HepG2 (cell line): ENCODE measurements around the gene FITM1. TPM values are rescaled to one million over a fixed set of nuclear protein-coding genes. Genes with fewer than 3 reads are reported as not detected.

Experiments used
- ATM ChIP-seq: fragments of 450-650 bp; IDR thresholded peaks from 2 replicates; pipeline ENCODE4 v1.7.1; 2017; ENCODE audit warnings: mild to moderate bottlenecking, borderline replicate concordance
- E2F5 ChIP-seq: sonication (generic); formaldehyde crosslinking; conservative IDR thresholded peaks from 2 replicates; pipeline ENCODE4 v1.4.0; 2020; ENCODE audit warnings: missing genetic modification reagents
- HCFC1 ChIP-seq: fragments of 150-350 bp; IDR thresholded peaks from 2 replicates; pipeline ENCODE4 v1.6.1; 2014; ENCODE audit warnings: low read depth, low read length
- HNF4G ChIP-seq, 2 experiments: sonication (generic) in 1 of 2; formaldehyde crosslinking in 1 of 2; IDR thresholded peaks; 2 replicates each; pipeline versions ENCODE4 v1.4.0 to v1.6.1; 2011 to 2020; ENCODE audit warnings: borderline replicate concordance in 2 of 2, low read depth in 2 of 2, mild to moderate bottlenecking in 2 of 2, low read length in 1 of 2, missing genetic modification reagents in 1 of 2, moderate library complexity in 1 of 2
- HNRNPLL ChIP-seq: fragments of 200-400 bp; formaldehyde crosslinking; IDR thresholded peaks from 2 replicates; pipeline ENCODE4 v1.6.1; 2017; ENCODE audit warnings: mild to moderate bottlenecking, low read depth, low read length; ENCODE audit not compliant: poor library complexity, severe bottlenecking
- HOXD1 ChIP-seq: sonication (generic); formaldehyde crosslinking; IDR thresholded peaks from 2 replicates; pipeline ENCODE4 v1.5.0; 2020; ENCODE audit warnings: missing genetic modification reagents
- KLF9 ChIP-seq: IDR thresholded peaks from 2 replicates; pipeline ENCODE4 v1.6.1; 2016; ENCODE audit warnings: low read depth
- LBX2 ChIP-seq: sonication (generic); formaldehyde crosslinking; IDR thresholded peaks from 2 replicates; pipeline ENCODE4 v1.5.0; 2020; ENCODE audit warnings: missing genetic modification reagents, mild to moderate bottlenecking, borderline replicate concordance
- MED8 ChIP-seq: sonication (generic); formaldehyde crosslinking; IDR thresholded peaks from 2 replicates; pipeline ENCODE4 v1.8.1; 2023; ENCODE audit warnings: mild to moderate bottlenecking, missing genetic modification reagents; ENCODE audit not compliant: insufficient replicate concordance
- REXO4 ChIP-seq: sonication (generic); formaldehyde crosslinking; IDR thresholded peaks from 2 replicates; pipeline ENCODE4 v1.8.0; 2022; ENCODE audit warnings: missing genetic modification reagents, mild to moderate bottlenecking, borderline replicate concordance
- RNF219 ChIP-seq: sonication (generic); formaldehyde crosslinking; IDR thresholded peaks from 2 replicates; pipeline ENCODE4 v1.5.0; 2020; ENCODE audit warnings: mild to moderate bottlenecking, missing genetic modification reagents
- SOX6 ChIP-seq, 2 experiments: fragments of 450-650 bp in 1 of 2; sonication (generic) in 1 of 2; formaldehyde crosslinking in 1 of 2; IDR thresholded peaks; 2 replicates each; pipeline versions ENCODE4 v1.4.0 to v1.6.1; 2017 to 2020; ENCODE audit warnings: antibody characterized with exemption in 1 of 2, mild to moderate bottlenecking in 1 of 2, missing genetic modification reagents in 1 of 2
- SPEN ChIP-seq: sonication (generic); formaldehyde crosslinking; IDR thresholded peaks from 2 replicates; pipeline ENCODE4 v1.5.1; 2020; ENCODE audit warnings: low read depth, mild to moderate bottlenecking, missing genetic modification reagents
- STAT6 ChIP-seq: sonication (generic); formaldehyde crosslinking; IDR thresholded peaks from 2 replicates; pipeline ENCODE4 v1.4.0; 2020; ENCODE audit warnings: missing genetic modification reagents, mild to moderate bottlenecking, borderline replicate concordance
- ZNF501 ChIP-seq: sonication (generic); formaldehyde crosslinking; IDR thresholded peaks from 2 replicates; pipeline ENCODE4 v1.5.1; 2020; ENCODE audit warnings: mild to moderate bottlenecking, moderate library complexity, missing genetic modification reagents
- ZNF530 ChIP-seq: sonication (generic); formaldehyde crosslinking; IDR thresholded peaks from 2 replicates; pipeline ENCODE4 v1.5.0; 2020; ENCODE audit warnings: low read depth, mild to moderate bottlenecking, missing genetic modification reagents
- ZNF615 ChIP-seq: sonication (generic); formaldehyde crosslinking; IDR thresholded peaks from 2 replicates; pipeline ENCODE4 v1.5.0; 2020; ENCODE audit warnings: mild to moderate bottlenecking, missing genetic modification reagents, borderline replicate concordance
- ZNF713 ChIP-seq: sonication (generic); formaldehyde crosslinking; IDR thresholded peaks from 2 replicates; pipeline ENCODE4 v1.4.0; 2020; ENCODE audit warnings: mild to moderate bottlenecking, missing genetic modification reagents
- ZNF788 ChIP-seq: sonication (generic); formaldehyde crosslinking; IDR thresholded peaks from 2 replicates; pipeline ENCODE4 v1.5.0; 2020; ENCODE audit warnings: mild to moderate bottlenecking, missing genetic modification reagents, borderline replicate concordance
- ZNF790 ChIP-seq: sonication (generic); formaldehyde crosslinking; IDR thresholded peaks from 2 replicates; pipeline ENCODE4 v1.8.0; 2022; ENCODE audit warnings: missing genetic modification reagents, mild to moderate bottlenecking, borderline replicate concordance
- polyA plus RNA-seq, 8 experiments: library from polyadenylated mRNA; depleted of rRNA in 3 of 8; stranded (reverse) in 7 of 8; unstranded in 1 of 8; fragments of >200 nt; fragmentation: Illumina TruSeq in 4 of 8; extraction: Trizol in 4 of 8; gene quantifications; 2 replicates each; pipeline versions ENCODE4 v1.2.1 to v1.2.3, GENCODE V29; 2011 to 2016; ENCODE audit warnings: low read depth in 4 of 8, missing spikeins in 1 of 8, mixed read lengths in 1 of 8; ENCODE audit not compliant: insufficient read depth in 1 of 8
- total RNA-seq, 5 experiments: library from RNA; depleted of rRNA; stranded (reverse); fragments of >200 nt; fragmentation: Illumina TruSeq; extraction: Trizol; gene quantifications; 2 replicates each; pipeline ENCODE4 v1.2.3, GENCODE V29; 2016; ENCODE audit warnings: low read depth in 1 of 5

Gene FITM1
- total and polyA plus RNA-seq, 2 of the 13 experiments (the other 11 are each of a cell fraction or from before 2014, with no cell fraction given) = 2.7 to 5.8 TPM

GRCh38 chr14:24095271-24096068 is 35.0 kb upstream of the FITM1 start (continued):
- TF ChIP-seq HNF4G (IDR thresholded peaks at IDR 0.05; ENCODE audit: borderline replicate concordance, low read depth, low read length) = peak; percentile 87
- peak; percentile 76; the same call in 1 of the 2 replicates for TF ChIP-seq HNF4G (CRISPR knock-in tag; IDR thresholded peaks at IDR 0.05; ENCODE audit: borderline replicate concordance, low read depth)
- TF ChIP-seq MED8 (CRISPR knock-in tag) = peak; percentile 98
- TF ChIP-seq HNRNPLL = no peak
- TF ChIP-seq ZNF790 (CRISPR knock-in tag) = no peak
- TF ChIP-seq HCFC1 = no peak; the same call in none of the 2 replicates
- TF ChIP-seq ZNF788 (CRISPR knock-in tag) = peak; percentile 98; the same call in 1 of the 2 replicates
- peak; percentile 39; the same call in 1 of the 2 replicates for TF ChIP-seq LBX2
- no peak; the same call in 1 of the 2 replicates for TF ChIP-seq E2F5
- TF ChIP-seq ZNF501 (CRISPR knock-in tag) = no peak
- peak; percentile 96 for TF ChIP-seq STAT6 (CRISPR knock-in tag)
- TF ChIP-seq ZNF530 (CRISPR knock-in tag) = no peak
- no peak for TF ChIP-seq RNF219 (CRISPR knock-in tag)
- no peak for TF ChIP-seq SOX6 (IDR thresholded peaks at IDR 0.05)
- peak; percentile 90 for TF ChIP-seq SOX6 (CRISPR knock-in tag; IDR thresholded peaks at IDR 0.05)
- peak; percentile 100 for TF ChIP-seq SPEN (CRISPR knock-in tag)
- peak; percentile 98; the same call in 1 of the 2 replicates for TF ChIP-seq KLF9
- TF ChIP-seq ATM = peak; percentile 73; the same call in 1 of the 2 replicates
- TF ChIP-seq ZNF713 (CRISPR knock-in tag) = peak; percentile 81
- TF ChIP-seq HOXD1 = peak; percentile 43
- TF ChIP-seq REXO4 (CRISPR knock-in tag) = no peak
- no peak for TF ChIP-seq ZNF615 (CRISPR knock-in tag)
